Measurements from ENCODE around the gene ADAMTS16.
A peak's percentile ranks its signal among the peaks of the same experiment; 100 is the strongest.

Gene ADAMTS16

DNA sequence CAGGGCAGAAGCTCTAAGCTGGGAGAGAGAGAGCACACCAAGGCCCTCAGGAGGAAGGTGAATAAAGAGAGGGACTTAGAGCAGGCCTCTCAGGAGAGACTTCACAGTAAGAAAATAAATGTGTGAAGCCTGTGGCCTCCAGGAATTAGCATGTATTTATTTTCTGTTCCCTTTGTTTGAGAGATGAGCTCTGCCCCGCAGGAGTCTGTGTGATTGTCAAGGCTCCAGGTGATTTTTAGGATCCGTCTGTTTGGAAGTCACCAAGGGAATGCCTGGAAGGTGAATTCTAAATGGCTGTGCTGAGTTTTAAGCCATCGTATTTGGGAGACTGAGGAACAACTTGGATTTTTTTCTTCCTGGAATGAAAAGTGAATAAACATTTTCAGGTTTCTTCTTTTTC, 174.0 kb downstream of the ADAMTS16 start:
- TF ChIP-seq, protein P1, sequence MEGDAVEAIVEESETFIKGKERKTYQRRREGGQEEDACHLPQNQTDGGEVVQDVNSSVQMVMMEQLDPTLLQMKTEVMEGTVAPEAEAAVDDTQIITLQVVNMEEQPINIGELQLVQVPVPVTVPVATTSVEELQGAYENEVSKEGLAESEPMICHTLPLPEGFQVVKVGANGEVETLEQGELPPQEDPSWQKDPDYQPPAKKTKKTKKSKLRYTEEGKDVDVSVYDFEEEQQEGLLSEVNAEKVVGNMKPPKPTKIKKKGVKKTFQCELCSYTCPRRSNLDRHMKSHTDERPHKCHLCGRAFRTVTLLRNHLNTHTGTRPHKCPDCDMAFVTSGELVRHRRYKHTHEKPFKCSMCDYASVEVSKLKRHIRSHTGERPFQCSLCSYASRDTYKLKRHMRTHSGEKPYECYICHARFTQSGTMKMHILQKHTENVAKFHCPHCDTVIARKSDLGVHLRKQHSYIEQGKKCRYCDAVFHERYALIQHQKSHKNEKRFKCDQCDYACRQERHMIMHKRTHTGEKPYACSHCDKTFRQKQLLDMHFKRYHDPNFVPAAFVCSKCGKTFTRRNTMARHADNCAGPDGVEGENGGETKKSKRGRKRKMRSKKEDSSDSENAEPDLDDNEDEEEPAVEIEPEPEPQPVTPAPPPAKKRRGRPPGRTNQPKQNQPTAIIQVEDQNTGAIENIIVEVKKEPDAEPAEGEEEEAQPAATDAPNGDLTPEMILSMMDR (IDR thresholded peaks at IDR 0.05; ENCODE audit: low read depth, low read length): no peak
- H3K4me3 ChIP-seq (ENCODE audit: low read depth, low read length): no peak overlapping the region
- no peak for DNase-seq (ENCODE audit: low read depth, low spot score)
- in situ Hi-C loops (cut with HindIII; ENCODE audit: low sequenced_read_pairs): no loop called here

DNA sequence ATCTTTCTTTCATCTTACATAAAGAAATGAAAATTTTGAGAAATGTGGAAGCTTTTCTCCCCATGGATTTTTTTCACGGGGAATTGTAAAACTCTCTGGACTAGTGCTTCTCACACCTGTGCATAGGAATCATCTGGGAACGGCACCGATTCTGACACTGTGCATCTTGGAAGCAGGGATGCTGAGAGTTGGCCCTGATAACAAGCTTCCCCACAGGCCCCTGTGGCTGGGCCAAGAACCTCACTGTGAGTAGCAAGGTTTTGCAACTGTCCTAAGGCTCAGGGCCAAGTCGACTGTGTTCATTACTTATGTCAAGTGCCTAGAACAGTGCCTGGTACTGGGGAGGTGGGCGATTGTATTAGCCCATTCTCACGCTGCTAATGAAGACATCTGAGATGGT, 174.5 kb downstream of the ADAMTS16 start:
- no peak for DNase-seq (ENCODE audit: low read depth, low spot score)
- TF ChIP-seq, protein P1 (IDR thresholded peaks at IDR 0.05; ENCODE audit: low read depth, low read length): no peak
- no peak overlapping the region for H3K4me3 ChIP-seq (ENCODE audit: low read depth, low read length)
- in situ Hi-C loops (cut with HindIII; ENCODE audit: low sequenced_read_pairs): no loop called here

DNA sequence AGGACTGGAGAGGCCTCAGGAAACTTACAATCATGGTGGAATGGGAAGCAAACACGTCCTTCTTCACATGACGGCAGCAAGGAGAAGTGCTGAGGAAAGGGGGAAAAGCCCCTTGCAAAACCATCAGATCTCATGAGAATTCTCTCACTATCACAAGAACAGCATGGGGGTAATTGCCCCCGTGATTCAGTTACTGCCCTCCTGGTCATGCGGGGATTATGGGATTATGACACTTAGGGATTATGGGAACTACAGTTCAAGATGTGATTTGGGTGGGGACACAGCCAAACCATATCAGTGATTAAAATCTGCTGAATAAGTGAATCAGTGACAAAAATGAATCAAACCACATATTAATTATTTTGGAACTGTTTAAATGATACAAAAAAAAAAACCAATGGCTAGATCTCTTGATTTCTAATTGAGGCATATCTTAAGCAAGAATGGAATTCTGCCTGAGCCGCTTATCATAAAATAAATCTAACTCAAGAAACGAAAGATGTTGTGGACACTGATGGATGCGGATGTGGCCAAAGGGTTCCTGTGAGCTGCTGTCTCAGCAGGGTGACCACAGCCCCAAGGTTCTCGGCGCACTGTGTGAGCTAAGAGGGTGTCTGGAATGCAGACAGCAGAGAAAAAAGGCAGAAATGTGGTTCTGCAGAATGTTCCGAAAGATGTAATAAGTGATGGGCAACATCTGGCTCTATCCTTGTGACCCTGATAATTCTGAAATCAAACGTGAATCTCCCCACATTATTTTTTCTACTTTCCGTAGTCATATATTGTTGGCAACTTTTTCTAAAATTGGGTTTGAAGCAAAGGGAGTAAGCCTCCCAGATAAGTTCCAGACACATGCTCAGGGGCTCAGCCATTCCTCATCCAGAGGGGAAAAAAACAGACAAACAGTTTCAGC, 175.2 kb downstream of the ADAMTS16 start:
- in situ Hi-C loops (cut with HindIII; ENCODE audit: low sequenced_read_pairs): no loop called here
- TF ChIP-seq, protein P1 (IDR thresholded peaks at IDR 0.05; ENCODE audit: low read depth, low read length): no peak
- peak; percentile 14 for DNase-seq (ENCODE audit: low read depth, low spot score)
- H3K4me3 ChIP-seq (ENCODE audit: low read depth, low read length): no peak overlapping the region

DNA sequence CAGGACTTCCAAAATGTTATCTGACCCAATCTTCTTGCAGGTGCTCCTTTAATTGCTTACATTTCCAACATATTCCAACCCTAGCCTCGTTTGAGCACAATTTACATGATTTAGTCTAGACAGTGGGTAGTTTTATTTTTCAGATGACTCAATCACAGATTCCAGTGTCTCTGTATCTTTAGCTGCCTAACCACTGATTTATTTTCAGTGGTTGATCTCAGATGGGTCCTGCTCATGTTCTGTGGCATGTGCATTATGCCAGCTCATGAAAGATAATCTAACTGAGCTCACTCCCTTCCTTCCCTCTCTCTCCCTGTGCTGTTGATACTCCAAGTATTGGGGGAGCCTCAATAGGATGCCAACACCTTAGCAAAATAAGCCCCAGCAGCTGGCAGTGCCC, 176.2 kb downstream of the ADAMTS16 start:
- in situ Hi-C loops (cut with HindIII; ENCODE audit: low sequenced_read_pairs): no loop called here

DNA sequence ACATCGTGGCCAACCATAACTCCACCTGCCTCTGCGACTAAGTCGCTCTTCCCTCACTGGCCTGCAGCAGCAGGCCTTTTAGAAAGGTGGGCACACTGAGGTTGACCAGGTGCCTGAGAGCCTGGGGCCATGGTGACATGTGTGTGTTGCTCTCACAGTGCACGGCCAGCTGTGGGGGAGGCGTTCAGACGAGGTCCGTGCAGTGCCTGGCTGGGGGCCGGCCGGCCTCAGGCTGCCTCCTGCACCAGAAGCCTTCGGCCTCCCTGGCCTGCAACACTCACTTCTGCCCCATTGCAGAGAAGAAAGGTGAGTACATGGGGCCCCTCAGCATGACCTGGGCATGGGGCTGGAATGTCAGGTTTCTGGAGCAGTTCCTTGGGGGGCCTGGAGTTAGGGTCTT, 177.8 kb downstream of the ADAMTS16 start:
- in situ Hi-C loops (cut with HindIII; ENCODE audit: low sequenced_read_pairs): no loop called here
- DNase-seq (ENCODE audit: low read depth, low spot score): no peak
- TF ChIP-seq, protein P1 (IDR thresholded peaks at IDR 0.05; ENCODE audit: low read depth, low read length): no peak
- H3K4me3 ChIP-seq (ENCODE audit: low read depth, low read length): no peak overlapping the region

More for the DNA sequence above, 176.2 kb downstream of the ADAMTS16 start:
- TF ChIP-seq, protein P1 (IDR thresholded peaks at IDR 0.05; ENCODE audit: low read depth, low read length): no peak
- H3K4me3 ChIP-seq (ENCODE audit: low read depth, low read length): no peak overlapping the region
- peak; percentile 69 for DNase-seq (ENCODE audit: low read depth, low spot score)

DNA sequence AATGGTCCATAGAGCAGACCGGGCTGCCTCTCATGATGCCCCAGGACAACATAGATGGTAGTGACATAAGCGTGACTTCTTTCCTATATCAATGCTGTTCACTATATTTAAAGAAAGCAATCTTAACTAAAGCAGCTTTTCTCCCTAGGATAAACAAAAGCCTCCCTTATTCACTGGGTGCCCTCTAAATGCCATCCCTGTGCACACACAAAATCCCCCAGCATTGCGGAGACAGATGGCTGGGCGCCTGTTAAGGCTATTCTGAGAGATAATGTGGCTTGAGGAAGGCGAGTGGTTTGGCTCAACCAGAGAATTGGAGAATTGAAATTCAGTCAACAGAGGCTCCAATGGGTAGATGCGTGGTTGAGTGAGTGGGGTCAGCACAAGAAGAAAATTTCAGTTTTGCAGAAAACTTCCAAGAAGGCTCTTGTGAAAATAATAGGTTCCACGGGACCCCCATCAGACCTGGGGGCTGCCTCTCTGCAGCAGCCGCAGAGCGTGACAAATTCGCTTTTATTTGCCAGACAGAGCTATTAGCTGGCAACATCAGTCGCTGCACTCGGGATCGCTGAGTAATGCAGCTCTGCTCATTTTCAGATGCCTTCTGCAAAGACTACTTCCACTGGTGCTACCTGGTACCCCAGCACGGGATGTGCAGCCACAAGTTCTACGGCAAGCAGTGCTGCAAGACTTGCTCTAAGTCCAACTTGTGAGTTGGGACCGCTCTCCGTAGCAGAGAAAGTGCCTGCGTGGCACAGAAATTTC, 178.5 kb downstream of the ADAMTS16 start:
- TF ChIP-seq, protein P1 (IDR thresholded peaks at IDR 0.05; ENCODE audit: low read depth, low read length): no peak
- peak; percentile 68 for DNase-seq (ENCODE audit: low read depth, low spot score)
- H3K4me3 ChIP-seq (ENCODE audit: low read depth, low read length): no peak overlapping the region
- in situ Hi-C loops (cut with HindIII; ENCODE audit: low sequenced_read_pairs): no loop called here
